ENCODE results near the gene KLF16. TPM values are rescaled to one million over a fixed set of nuclear protein-coding genes. Genes with fewer than 3 reads are reported as not detected.
"Not testable (repeated sequence)": the region's sequence is repeated elsewhere in the genome, so short reads cannot be mapped to it uniquely, and the experiment has no call there.

The KLF16 gene
- total RNA-seq, 4 donors from 2014 or later = 1.4 to 7.1 (median 5.5) TPM

GRCh38 chr19:1901940-1902404 lies 38.6 kb upstream of the KLF16 start:
- no peaks in the 10 kb centered on the region for H3K27me3 ChIP-seq
- no peaks in the 10 kb centered on the region for H3K36me3 ChIP-seq
- no peaks in the 10 kb centered on the region for H3K9me3 ChIP-seq
- TF ChIP-seq, protein P1, sequence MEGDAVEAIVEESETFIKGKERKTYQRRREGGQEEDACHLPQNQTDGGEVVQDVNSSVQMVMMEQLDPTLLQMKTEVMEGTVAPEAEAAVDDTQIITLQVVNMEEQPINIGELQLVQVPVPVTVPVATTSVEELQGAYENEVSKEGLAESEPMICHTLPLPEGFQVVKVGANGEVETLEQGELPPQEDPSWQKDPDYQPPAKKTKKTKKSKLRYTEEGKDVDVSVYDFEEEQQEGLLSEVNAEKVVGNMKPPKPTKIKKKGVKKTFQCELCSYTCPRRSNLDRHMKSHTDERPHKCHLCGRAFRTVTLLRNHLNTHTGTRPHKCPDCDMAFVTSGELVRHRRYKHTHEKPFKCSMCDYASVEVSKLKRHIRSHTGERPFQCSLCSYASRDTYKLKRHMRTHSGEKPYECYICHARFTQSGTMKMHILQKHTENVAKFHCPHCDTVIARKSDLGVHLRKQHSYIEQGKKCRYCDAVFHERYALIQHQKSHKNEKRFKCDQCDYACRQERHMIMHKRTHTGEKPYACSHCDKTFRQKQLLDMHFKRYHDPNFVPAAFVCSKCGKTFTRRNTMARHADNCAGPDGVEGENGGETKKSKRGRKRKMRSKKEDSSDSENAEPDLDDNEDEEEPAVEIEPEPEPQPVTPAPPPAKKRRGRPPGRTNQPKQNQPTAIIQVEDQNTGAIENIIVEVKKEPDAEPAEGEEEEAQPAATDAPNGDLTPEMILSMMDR (IDR thresholded peaks at IDR 0.05) = no peak
- TF ChIP-seq POLR2AphosphoS5 (IDR thresholded peaks at IDR 0.05) = no peak
- no peak for TF ChIP-seq POLR2A (IDR thresholded peaks at IDR 0.05)
- no peak for TF ChIP-seq EP300 (IDR thresholded peaks at IDR 0.05)
- ATAC-seq = no peak
- H3K4me3 ChIP-seq = no peak overlapping the region
- peak overlapping the region in 3 of 4 donors; percentile 26 to 59 (median 36) for H3K27ac ChIP-seq
- peaks cover 0 to 38% (median 4%) of the 10 kb centered on the region in 3 donors for H3K4me1 ChIP-seq
- 62 to 100% methylated on average over 2 to 8 of the region's 16 CpGs for WGBS, 2 donors (ENCODE audit: low coverage in 1 of 2)

GRCh38 chr19:1896508-1896907 lies 33.1 kb upstream of the KLF16 start:
- Histone ChIP-seq H3K9me3 (no peaks in the 10 kb centered on the region), H3K27ac (no peak overlapping the region), H3K27me3 (no peaks in the 10 kb centered on the region), H3K4me1 (peaks cover 0 to 16% (median 0%) of the 10 kb centered on the region in 3 donors), H3K4me3 (no peak overlapping the region), H3K36me3 (no peaks in the 10 kb centered on the region)
- no peak for TF ChIP-seq POLR2A (IDR thresholded peaks at IDR 0.05)
- TF ChIP-seq, protein P1 (IDR thresholded peaks at IDR 0.05) = no peak
- no peak for TF ChIP-seq EP300 (IDR thresholded peaks at IDR 0.05)
- no peak for TF ChIP-seq POLR2AphosphoS5 (IDR thresholded peaks at IDR 0.05)
- 80 to 100% methylated on average over 1 to 5 of the region's 13 CpGs for WGBS, 2 donors (ENCODE audit: low coverage in 1 of 2)
- ATAC-seq = no peak

- Histone ChIP-seq H3K9me3 (no peaks in the 10 kb centered on the region), H3K4me1 (peaks cover 0 to 16% (median 0%) of the 10 kb centered on the region in 3 donors), H3K27me3 (no peaks in the 10 kb centered on the region), H3K27ac (no peak overlapping the region), H3K4me3 (no peak overlapping the region), H3K36me3 (no peaks in the 10 kb centered on the region)
- 77 to 81% methylated on average over 6 to 13 of the region's 17 CpGs for WGBS, 2 donors (ENCODE audit: low coverage in 1 of 2)
- TF ChIP-seq POLR2A (IDR thresholded peaks at IDR 0.05) (no peak), POLR2AphosphoS5 (IDR thresholded peaks at IDR 0.05) (no peak), EP300 (IDR thresholded peaks at IDR 0.05) (no peak)
- TF ChIP-seq, protein P1 (IDR thresholded peaks at IDR 0.05) = no peak
- ATAC-seq = no peak
These were observed 30.4 kb upstream of the KLF16 start for GRCh38 chr19:1893791-1894190.

- ATAC-seq = no peak
- Histone ChIP-seq H3K4me1 (peaks cover 0 to 6% (median 0%) of the 10 kb centered on the region in 3 donors), H3K27me3 (no peaks in the 10 kb centered on the region), H3K4me3 (no peak overlapping the region), H3K27ac (no peak overlapping the region), H3K36me3 (no peaks in the 10 kb centered on the region), H3K9me3 (no peaks in the 10 kb centered on the region)
- WGBS, 2 donors (ENCODE audit: low coverage in 1 of 2) = 100% methylated on average over 1 of the region's 1 CpG; no CpG with 5 or more reads in 1 of the 2 donors
- no peak for TF ChIP-seq POLR2AphosphoS5 (IDR thresholded peaks at IDR 0.05)
- no peak for TF ChIP-seq POLR2A (IDR thresholded peaks at IDR 0.05)
- no peak for TF ChIP-seq EP300 (IDR thresholded peaks at IDR 0.05)
- TF ChIP-seq, protein P1 (IDR thresholded peaks at IDR 0.05) = no peak
These were observed 26.5 kb upstream of the KLF16 start for GRCh38 chr19:1889907-1890306.

- Histone ChIP-seq H3K27ac (no peak overlapping the region), H3K27me3 (no peaks in the 10 kb centered on the region), H3K9me3 (no peaks in the 10 kb centered on the region), H3K4me1 (peaks cover 4 to 20% (median 10%) of the 10 kb centered on the region in 3 donors), H3K36me3 (no peaks in the 10 kb centered on the region), H3K4me3 (no peak overlapping the region)
- TF ChIP-seq POLR2AphosphoS5 (IDR thresholded peaks at IDR 0.05) (no peak), EP300 (IDR thresholded peaks at IDR 0.05) (no peak), POLR2A (IDR thresholded peaks at IDR 0.05) (no peak)
- TF ChIP-seq, protein P1 (IDR thresholded peaks at IDR 0.05) = no peak
- no peak for ATAC-seq
- WGBS, 2 donors (ENCODE audit: low coverage in 1 of 2) = 80% methylated on average over 2 of the region's 5 CpGs; no CpG with 5 or more reads in 1 of the 2 donors
These were observed 25.0 kb upstream of the KLF16 start for GRCh38 chr19:1888385-1888784.

GRCh38 chr19:1886360-1886759 lies 23.0 kb upstream of the KLF16 start:
- WGBS, 2 donors (ENCODE audit: low coverage in 1 of 2) = 91 to 95% methylated on average over 7 to 10 of the region's 15 CpGs
- H3K27me3 ChIP-seq, H3K4me3 ChIP-seq, H3K9me3 ChIP-seq, H3K36me3 ChIP-seq, ATAC-seq: not testable (repeated sequence)
- peak overlapping the region in 1 of 4 donors; percentile 87 for H3K27ac ChIP-seq
- H3K4me1 ChIP-seq = peaks cover 4 to 40% (median 29%) of the 10 kb centered on the region in 3 donors

Data from gastroesophageal sphincter (tissue), 4 donors.